Measurements from ENCODE around the gene SLX1B.
"Not testable (repeated sequence)": the region's sequence is repeated elsewhere in the genome, so short reads cannot be mapped to it uniquely, and the experiment has no call there.

DNA sequence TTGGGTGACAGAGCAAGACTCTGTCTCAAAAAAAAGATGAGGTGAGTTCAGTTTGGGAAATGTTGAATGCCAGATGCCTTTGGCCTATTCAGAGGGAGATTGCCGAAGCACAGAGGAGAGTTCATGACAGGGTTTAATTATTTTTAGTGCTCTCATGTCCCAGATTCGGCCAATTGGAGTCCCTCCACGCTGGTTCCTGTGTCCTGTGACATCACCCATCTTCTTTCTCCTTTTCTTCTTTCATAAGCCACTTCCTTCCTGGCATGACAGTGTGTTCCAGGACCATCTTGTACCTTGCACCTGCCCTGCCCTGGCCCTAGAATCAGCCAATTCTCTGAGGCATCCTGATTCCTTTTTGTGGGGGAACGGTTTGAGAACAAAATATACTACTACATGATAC is 17.7 kb downstream of the SLX1B start:
- not testable (repeated sequence) for TF ChIP-seq MYC (IDR thresholded peaks at IDR 0.05; ENCODE audit: insufficient read depth, insufficient read length, insufficient replicate concordance, low read length, severe bottlenecking); POLR2AphosphoS5 (IDR thresholded peaks at IDR 0.05; ENCODE audit: low read length); ZNF24 (IDR thresholded peaks at IDR 0.05); KAT2A (conservative IDR thresholded peaks at IDR 0.05; ENCODE audit: control insufficient read depth, low read depth, low read length); EP300 (IDR thresholded peaks at IDR 0.05; ENCODE audit: borderline replicate concordance in 1 of 2, control insufficient read depth in 1 of 2, low read depth in 2 of 2, low read length in 2 of 2); RBBP5 (conservative IDR thresholded peaks at IDR 0.05); ESRRA (IDR thresholded peaks at IDR 0.05; ENCODE audit: low read length)
- TF ChIP-seq, protein P1, sequence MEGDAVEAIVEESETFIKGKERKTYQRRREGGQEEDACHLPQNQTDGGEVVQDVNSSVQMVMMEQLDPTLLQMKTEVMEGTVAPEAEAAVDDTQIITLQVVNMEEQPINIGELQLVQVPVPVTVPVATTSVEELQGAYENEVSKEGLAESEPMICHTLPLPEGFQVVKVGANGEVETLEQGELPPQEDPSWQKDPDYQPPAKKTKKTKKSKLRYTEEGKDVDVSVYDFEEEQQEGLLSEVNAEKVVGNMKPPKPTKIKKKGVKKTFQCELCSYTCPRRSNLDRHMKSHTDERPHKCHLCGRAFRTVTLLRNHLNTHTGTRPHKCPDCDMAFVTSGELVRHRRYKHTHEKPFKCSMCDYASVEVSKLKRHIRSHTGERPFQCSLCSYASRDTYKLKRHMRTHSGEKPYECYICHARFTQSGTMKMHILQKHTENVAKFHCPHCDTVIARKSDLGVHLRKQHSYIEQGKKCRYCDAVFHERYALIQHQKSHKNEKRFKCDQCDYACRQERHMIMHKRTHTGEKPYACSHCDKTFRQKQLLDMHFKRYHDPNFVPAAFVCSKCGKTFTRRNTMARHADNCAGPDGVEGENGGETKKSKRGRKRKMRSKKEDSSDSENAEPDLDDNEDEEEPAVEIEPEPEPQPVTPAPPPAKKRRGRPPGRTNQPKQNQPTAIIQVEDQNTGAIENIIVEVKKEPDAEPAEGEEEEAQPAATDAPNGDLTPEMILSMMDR (IDR thresholded peaks at IDR 0.05 in 2 of 3, conservative IDR thresholded peaks at IDR 0.05 in 1 of 3; ENCODE audit: control insufficient read depth in 2 of 3, extremely low read depth in 1 of 3, insufficient read depth in 1 of 3, low read depth in 3 of 3, low read length in 3 of 3): not testable (repeated sequence)
- TF ChIP-seq, protein P2, sequence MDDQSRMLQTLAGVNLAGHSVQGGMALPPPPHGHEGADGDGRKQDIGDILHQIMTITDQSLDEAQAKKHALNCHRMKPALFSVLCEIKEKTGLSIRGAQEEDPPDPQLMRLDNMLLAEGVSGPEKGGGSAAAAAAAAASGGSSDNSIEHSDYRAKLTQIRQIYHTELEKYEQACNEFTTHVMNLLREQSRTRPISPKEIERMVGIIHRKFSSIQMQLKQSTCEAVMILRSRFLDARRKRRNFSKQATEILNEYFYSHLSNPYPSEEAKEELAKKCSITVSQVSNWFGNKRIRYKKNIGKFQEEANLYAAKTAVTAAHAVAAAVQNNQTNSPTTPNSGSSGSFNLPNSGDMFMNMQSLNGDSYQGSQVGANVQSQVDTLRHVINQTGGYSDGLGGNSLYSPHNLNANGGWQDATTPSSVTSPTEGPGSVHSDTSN (IDR thresholded peaks at IDR 0.05; ENCODE audit: insufficient replicate concordance, low read depth, low read length): not testable (repeated sequence)
